ENCODE measurements around the gene TAF5L.
A peak's percentile ranks its signal among the peaks of the same experiment; 100 is the strongest.
"Not testable (repeated sequence)": the region's sequence is repeated elsewhere in the genome, so short reads cannot be mapped to it uniquely, and the experiment has no call there.

The TAF5L gene

GRCh38 chr1:229567109-229567868 lies 58.6 kb downstream of the TAF5L start:
- DNase-seq (ENCODE audit: low read depth) = no peak

DNA sequence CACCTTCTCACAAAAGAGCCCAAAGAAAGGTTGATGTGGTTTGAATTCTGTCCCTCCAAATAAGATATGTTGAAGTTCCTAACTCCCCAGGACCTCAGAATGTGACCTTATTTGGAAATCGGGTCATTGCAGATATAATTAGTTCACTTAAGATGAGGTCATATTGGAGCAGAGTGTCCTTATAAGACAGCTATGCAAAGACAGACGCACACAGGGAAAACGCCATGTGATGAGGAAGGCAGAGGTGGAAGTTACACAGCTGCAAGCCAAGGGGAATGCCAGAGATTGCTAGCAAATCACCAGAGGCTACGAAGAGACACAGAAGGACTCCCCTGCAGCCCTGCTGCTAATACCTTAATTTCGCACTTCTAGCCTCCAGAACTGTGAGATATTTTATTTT lies 62.2 kb downstream of the TAF5L start:
- DNase-seq (ENCODE audit: low read depth) = no peak

DNA sequence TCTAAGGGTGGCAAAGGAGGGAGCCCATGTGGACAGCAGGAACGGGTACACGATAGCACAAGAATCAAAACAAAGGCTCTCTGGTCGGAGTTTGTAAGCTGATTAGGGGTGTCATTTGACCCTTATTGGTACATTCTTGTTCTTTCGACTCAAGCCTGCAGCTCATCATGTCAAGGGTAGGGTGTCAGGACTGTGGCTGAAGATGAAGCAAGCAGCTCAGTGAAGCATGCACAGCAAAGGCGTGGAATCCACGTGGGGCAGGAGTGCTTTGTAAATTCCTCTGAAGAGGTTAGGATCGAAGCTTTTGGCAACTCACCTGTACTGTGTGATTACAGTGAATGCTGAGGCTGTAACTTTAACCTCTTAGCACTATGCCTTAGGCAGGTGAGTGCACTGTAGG lies 62.7 kb downstream of the TAF5L start:
- no peak for DNase-seq (ENCODE audit: low read depth)

DNA sequence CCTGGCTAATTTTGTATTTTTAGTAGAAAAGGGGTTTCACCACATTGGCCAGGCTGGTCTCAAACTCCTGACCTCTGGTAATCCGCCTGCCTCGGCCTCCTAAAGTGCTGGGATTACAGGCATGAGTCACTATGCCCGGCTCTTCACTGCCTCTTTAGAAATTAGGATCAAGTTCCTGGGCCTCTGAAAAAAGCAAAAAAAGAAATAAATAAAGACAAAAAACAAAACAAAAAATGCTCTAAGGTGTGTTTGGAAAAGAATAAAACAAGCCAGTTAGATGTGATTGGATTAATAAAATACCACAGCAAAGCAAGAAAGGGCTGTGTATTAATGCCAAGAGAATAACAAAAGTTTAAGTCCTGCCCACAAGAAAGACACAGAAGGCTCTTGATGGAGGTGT lies 63.2 kb downstream of the TAF5L start:
- DNase-seq (ENCODE audit: low read depth) = no peak

DNA sequence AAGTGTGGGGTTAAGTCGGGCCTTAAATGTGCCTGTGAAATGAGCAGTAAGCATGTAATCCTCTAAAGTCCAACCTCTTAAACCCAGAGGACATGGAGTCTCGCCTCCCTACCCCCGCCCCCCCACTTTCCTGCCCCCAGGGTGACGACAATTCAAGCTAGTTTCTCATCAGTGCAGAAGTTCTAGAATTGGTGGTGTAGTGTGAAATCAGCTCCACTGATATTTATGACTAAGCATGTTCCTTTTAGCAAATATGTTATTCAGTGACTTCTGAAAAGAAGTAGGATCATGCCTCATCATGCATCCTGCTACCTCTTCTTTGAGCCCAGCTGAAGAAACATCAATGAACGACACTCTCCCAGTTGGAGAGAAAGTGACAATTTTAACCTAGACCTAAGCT lies 64.8 kb downstream of the TAF5L start:
- no peak for DNase-seq (ENCODE audit: low read depth)

GRCh38 chr1:229560124-229560523 lies 65.8 kb downstream of the TAF5L start:
- DNase-seq (ENCODE audit: low read depth) = not testable (repeated sequence)

- not testable (repeated sequence) for DNase-seq (ENCODE audit: low read depth)
Observed at GRCh38 chr1:229559336-229559801, 66.6 kb downstream of the TAF5L start.

GRCh38 chr1:229558460-229559335 lies 67.2 kb downstream of the TAF5L start, which contains the start of gene ABCB10:
Gene ABCB10, minus strand, starts transcription at chr1:229558707. Its CDS starts 55 bp downstream, at chr1:229558652.
- peak; percentile 87 for DNase-seq (ENCODE audit: low read depth)

DNA sequence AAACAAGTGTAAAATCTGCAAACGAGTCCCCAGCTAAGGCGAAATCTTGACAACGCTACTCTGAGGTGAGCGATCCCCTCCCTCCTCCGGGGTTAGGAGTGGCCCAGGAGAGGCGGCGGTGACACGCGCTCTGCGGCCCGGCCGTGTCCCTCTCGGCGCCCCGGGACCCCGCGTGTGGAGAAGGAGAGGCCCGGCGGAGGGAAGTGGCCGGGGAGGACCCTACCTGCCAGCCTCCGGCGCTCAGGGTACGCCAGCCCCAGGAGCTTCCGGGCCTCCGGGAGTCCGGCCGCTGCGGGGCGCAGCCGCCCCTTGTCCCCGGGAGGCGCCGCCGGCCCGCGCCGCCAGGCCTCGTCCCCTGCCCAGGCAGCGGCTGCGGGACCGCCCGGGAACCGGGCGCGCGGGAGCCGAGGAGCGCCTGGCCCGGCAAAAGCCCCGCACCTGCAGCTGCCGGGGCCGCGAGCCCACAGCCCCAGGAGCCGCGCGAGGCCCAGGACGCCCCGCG lies 68.0 kb downstream of the TAF5L start:
- DNase-seq (ENCODE audit: low read depth) = no peak

GRCh38 chr1:229557200-229557850 lies 68.6 kb downstream of the TAF5L start:
- DNase-seq (ENCODE audit: low read depth) = no peak

- no peak for DNase-seq (ENCODE audit: low read depth)
Observed at GRCh38 chr1:229554886-229555621, 70.9 kb downstream of the TAF5L start.

GRCh38 chr1:229553621-229554130 lies 72.2 kb downstream of the TAF5L start:
- DNase-seq (ENCODE audit: low read depth) = no peak

- no peak for DNase-seq (ENCODE audit: low read depth)
Observed at GRCh38 chr1:229552732-229553131, 73.2 kb downstream of the TAF5L start.

- DNase-seq (ENCODE audit: low read depth) = no peak
Observed at GRCh38 chr1:229550812-229551567, 74.9 kb downstream of the TAF5L start.

DNA sequence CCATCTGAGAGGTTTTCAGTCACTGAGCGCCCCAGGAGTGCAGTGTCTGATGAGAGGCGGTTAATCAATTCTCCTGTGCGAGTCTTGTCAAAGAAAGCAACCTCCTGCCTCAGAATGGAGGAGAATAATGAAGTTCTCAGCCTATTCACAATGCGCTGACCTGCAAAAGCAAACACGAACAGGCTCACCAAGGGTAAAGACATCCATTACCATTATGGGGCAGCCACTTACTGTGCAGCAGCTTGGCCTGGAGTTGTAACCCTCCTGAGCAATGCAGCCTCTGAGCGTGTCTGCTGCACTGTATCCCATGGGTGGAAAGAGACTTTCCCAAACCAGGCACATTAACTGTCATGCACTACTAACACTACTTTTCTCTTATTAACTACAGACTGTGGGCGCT lies 78.4 kb downstream of the TAF5L start:
- DNase-seq (ENCODE audit: low read depth) = no peak

- DNase-seq (ENCODE audit: low read depth) = no peak
Observed at GRCh38 chr1:229544587-229544986, 81.3 kb downstream of the TAF5L start.

Measured in HS-27A (cell line).